ENCODE results near the gene FBXL2.
"Not testable (repeated sequence)": the region's sequence is repeated elsewhere in the genome, so short reads cannot be mapped to it uniquely, and the experiment has no call there.

Gene FBXL2

DNA sequence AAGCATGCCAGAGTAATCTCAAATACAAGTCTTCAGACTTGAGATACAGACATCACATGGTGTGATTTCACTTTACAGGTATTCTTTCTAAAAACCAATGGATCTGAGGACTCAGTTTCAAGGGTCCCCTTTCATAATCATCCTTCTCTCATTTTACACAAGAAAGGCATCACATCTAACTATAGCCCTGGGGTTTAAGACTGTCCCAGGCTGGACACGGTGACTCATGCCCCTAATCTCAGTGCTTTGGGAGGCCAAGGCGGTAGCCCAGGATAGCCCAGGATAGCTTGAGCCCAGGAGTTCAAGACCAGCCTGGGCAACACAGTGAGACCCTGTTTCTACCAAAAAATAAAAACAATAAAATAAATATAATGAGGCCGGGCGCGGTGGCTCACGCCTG lies 126.5 kb downstream of the FBXL2 start:
- TF ChIP-seq POU6F1 (CRISPR knock-in tag; IDR thresholded peaks at IDR 0.05; ENCODE audit: borderline replicate concordance, low read depth) (no peak), BACH2 (CRISPR knock-in tag; IDR thresholded peaks at IDR 0.05; ENCODE audit: borderline replicate concordance) (no peak), ZFP30 (CRISPR knock-in tag; IDR thresholded peaks at IDR 0.05) (no peak), ZC3H10 (CRISPR knock-in tag; IDR thresholded peaks at IDR 0.05) (no peak), ZNF70 (CRISPR knock-in tag; IDR thresholded peaks at IDR 0.05) (no peak)
- TF ChIP-seq, protein P1, sequence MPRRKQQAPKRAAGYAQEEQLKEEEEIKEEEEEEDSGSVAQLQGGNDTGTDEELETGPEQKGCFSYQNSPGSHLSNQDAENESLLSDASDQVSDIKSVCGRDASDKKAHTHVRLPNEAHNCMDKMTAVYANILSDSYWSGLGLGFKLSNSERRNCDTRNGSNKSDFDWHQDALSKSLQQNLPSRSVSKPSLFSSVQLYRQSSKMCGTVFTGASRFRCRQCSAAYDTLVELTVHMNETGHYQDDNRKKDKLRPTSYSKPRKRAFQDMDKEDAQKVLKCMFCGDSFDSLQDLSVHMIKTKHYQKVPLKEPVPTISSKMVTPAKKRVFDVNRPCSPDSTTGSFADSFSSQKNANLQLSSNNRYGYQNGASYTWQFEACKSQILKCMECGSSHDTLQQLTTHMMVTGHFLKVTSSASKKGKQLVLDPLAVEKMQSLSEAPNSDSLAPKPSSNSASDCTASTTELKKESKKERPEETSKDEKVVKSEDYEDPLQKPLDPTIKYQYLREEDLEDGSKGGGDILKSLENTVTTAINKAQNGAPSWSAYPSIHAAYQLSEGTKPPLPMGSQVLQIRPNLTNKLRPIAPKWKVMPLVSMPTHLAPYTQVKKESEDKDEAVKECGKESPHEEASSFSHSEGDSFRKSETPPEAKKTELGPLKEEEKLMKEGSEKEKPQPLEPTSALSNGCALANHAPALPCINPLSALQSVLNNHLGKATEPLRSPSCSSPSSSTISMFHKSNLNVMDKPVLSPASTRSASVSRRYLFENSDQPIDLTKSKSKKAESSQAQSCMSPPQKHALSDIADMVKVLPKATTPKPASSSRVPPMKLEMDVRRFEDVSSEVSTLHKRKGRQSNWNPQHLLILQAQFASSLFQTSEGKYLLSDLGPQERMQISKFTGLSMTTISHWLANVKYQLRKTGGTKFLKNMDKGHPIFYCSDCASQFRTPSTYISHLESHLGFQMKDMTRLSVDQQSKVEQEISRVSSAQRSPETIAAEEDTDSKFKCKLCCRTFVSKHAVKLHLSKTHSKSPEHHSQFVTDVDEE (CRISPR knock-in tag; IDR thresholded peaks at IDR 0.05): no peak
- ATAC-seq: no peak; the same call in 2 of the 3 replicates

- ATAC-seq: not testable (repeated sequence)
Observed at GRCh38 chr3:33410816-33411215, 133.6 kb downstream of the FBXL2 start.

GRCh38 chr3:33417066-33417673 lies 139.9 kb downstream of the FBXL2 start:
- no peak for ATAC-seq
- TF ChIP-seq ZNF70 (CRISPR knock-in tag; IDR thresholded peaks at IDR 0.05) (no peak), ZNF8 (CRISPR knock-in tag; IDR thresholded peaks at IDR 0.05) (no peak), ZFP30 (CRISPR knock-in tag; IDR thresholded peaks at IDR 0.05) (no peak), ZC3H10 (CRISPR knock-in tag; IDR thresholded peaks at IDR 0.05) (no peak), BACH2 (CRISPR knock-in tag; IDR thresholded peaks at IDR 0.05; ENCODE audit: borderline replicate concordance) (no peak), PPARA (CRISPR knock-in tag; IDR thresholded peaks at IDR 0.05; ENCODE audit: borderline replicate concordance) (no peak), ARNTL (CRISPR knock-in tag; IDR thresholded peaks at IDR 0.05; ENCODE audit: borderline replicate concordance, low read depth) (no peak), RARB (CRISPR knock-in tag; IDR thresholded peaks at IDR 0.05) (no peak), GLIS3 (CRISPR knock-in tag; IDR thresholded peaks at IDR 0.05) (no peak), ESRRG (CRISPR knock-in tag; IDR thresholded peaks at IDR 0.05) (no peak)
- TF ChIP-seq, protein P2, sequence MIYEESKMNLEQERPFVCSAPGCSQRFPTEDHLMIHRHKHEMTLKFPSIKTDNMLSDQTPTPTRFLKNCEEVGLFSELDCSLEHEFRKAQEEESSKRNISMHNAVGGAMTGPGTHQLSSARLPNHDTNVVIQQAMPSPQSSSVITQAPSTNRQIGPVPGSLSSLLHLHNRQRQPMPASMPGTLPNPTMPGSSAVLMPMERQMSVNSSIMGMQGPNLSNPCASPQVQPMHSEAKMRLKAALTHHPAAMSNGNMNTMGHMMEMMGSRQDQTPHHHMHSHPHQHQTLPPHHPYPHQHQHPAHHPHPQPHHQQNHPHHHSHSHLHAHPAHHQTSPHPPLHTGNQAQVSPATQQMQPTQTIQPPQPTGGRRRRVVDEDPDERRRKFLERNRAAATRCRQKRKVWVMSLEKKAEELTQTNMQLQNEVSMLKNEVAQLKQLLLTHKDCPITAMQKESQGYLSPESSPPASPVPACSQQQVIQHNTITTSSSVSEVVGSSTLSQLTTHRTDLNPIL (CRISPR knock-in tag; IDR thresholded peaks at IDR 0.05; ENCODE audit: low read depth): no peak

DNA sequence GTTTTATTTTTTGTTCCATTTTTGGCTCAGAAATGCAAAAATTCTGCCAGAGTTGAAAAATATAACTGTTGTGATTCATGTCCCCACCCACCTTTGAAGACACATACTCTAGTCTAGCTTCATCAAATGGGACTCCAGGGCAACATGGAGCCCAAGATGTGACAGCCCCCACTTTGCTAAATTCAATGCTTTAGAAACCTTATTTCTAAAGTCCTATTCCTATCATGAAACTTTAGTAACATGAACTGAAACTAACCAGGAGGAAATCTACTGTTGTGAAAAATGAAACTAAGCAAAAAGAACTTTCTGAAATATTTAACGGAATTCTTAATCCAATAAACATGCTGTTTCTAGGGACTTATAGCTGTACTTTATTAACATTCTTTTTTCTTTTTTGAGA lies 142.7 kb downstream of the FBXL2 start:
- ATAC-seq: no peak
- TF ChIP-seq, protein P1 (CRISPR knock-in tag; IDR thresholded peaks at IDR 0.05): no peak
- TF ChIP-seq TOX (CRISPR knock-in tag; IDR thresholded peaks at IDR 0.05; ENCODE audit: borderline replicate concordance): no peak
- TF ChIP-seq GLIS3 (CRISPR knock-in tag; IDR thresholded peaks at IDR 0.05): no peak
- TF ChIP-seq OSR1 (CRISPR knock-in tag; IDR thresholded peaks at IDR 0.05): no peak
- no peak for TF ChIP-seq ZC3H10 (CRISPR knock-in tag; IDR thresholded peaks at IDR 0.05)
- no peak for TF ChIP-seq ZNF8 (CRISPR knock-in tag; IDR thresholded peaks at IDR 0.05)
- no peak for TF ChIP-seq ZNF565 (CRISPR knock-in tag; conservative IDR thresholded peaks at IDR 0.05; ENCODE audit: low read depth)
- TF ChIP-seq, protein P3, sequence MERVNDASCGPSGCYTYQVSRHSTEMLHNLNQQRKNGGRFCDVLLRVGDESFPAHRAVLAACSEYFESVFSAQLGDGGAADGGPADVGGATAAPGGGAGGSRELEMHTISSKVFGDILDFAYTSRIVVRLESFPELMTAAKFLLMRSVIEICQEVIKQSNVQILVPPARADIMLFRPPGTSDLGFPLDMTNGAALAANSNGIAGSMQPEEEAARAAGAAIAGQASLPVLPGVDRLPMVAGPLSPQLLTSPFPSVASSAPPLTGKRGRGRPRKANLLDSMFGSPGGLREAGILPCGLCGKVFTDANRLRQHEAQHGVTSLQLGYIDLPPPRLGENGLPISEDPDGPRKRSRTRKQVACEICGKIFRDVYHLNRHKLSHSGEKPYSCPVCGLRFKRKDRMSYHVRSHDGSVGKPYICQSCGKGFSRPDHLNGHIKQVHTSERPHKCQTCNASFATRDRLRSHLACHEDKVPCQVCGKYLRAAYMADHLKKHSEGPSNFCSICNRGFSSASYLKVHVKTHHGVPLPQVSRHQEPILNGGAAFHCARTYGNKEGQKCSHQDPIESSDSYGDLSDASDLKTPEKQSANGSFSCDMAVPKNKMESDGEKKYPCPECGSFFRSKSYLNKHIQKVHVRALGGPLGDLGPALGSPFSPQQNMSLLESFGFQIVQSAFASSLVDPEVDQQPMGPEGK (CRISPR knock-in tag; IDR thresholded peaks at IDR 0.05; ENCODE audit: borderline replicate concordance): no peak
- no peak for TF ChIP-seq ZFP3 (CRISPR knock-in tag; IDR thresholded peaks at IDR 0.05)
- no peak for TF ChIP-seq POU6F1 (CRISPR knock-in tag; IDR thresholded peaks at IDR 0.05; ENCODE audit: borderline replicate concordance, low read depth)
- no peak for TF ChIP-seq PPARA (CRISPR knock-in tag; IDR thresholded peaks at IDR 0.05; ENCODE audit: borderline replicate concordance)
- TF ChIP-seq RARB (CRISPR knock-in tag; IDR thresholded peaks at IDR 0.05): no peak
- no peak for TF ChIP-seq ZFP30 (CRISPR knock-in tag; IDR thresholded peaks at IDR 0.05)
- TF ChIP-seq, protein P2 (CRISPR knock-in tag; IDR thresholded peaks at IDR 0.05; ENCODE audit: low read depth): no peak
- TF ChIP-seq, protein P4, sequence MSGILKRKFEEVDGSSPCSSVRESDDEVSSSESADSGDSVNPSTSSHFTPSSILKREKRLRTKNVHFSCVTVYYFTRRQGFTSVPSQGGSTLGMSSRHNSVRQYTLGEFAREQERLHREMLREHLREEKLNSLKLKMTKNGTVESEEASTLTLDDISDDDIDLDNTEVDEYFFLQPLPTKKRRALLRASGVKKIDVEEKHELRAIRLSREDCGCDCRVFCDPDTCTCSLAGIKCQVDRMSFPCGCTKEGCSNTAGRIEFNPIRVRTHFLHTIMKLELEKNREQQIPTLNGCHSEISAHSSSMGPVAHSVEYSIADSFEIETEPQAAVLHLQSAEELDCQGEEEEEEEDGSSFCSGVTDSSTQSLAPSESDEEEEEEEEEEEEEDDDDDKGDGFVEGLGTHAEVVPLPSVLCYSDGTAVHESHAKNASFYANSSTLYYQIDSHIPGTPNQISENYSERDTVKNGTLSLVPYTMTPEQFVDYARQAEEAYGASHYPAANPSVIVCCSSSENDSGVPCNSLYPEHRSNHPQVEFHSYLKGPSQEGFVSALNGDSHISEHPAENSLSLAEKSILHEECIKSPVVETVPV (CRISPR knock-in tag; IDR thresholded peaks at IDR 0.05): no peak
